B cell (primary cell): ENCODE results near the gene CAPN9. TPM values are rescaled to one million over a fixed set of nuclear protein-coding genes. Genes with fewer than 3 reads are reported as not detected.

ENCODE experiments used
- ATAC-seq: fragments of 200-7000 bp; cut with Tn5 transposase; one replicate; pipeline ENCODE4 v1.10.0; 2021; ENCODE audit warnings: low read depth, mild to moderate bottlenecking, moderate number of reproducible peaks, moderate library complexity
- CTCF ChIA-PET: fragments of 350-600 bp; sonication (Branson Sonifier 250); formaldehyde crosslinking; loops from one replicate; lab custom pipeline; 2021; ENCODE audit warnings: antibody characterized with exemption, inconsistent platforms; lab: Charles Lee
- POLR2A ChIA-PET: fragments of 350-600 bp; sonication (Branson Sonifier 250); formaldehyde crosslinking; loops from one replicate; lab custom pipeline; 2021; ENCODE audit warnings: antibody characterized with exemption; lab: Charles Lee
- DNase-seq: peaks from one replicate; pipeline ENCODE4 v3.0.0; 2013
- H2AFZ ChIP-seq: 2 replicates; pipeline ENCODE4 v1.6.1; 2012; ENCODE audit warnings: mild to moderate bottlenecking, low read depth, low read length; ENCODE audit not compliant: insufficient read depth, poor library complexity, severe bottlenecking
- H3K27ac ChIP-seq, 2 donors: 1 replicate in 1 of 2; 2 replicates in 1 of 2; pipeline ENCODE4 v1.5.1; 2012 to 2013; ENCODE audit warnings: low read length in 2 of 2, mild to moderate bottlenecking in 2 of 2, moderate library complexity in 1 of 2
- H3K27me3 ChIP-seq, 4 experiments: fragments of 200-600 bp in 1 of 4; sonication (generic) in 1 of 4; replicated peaks in 1 of 4; 1 replicate in 2 of 4; 2 replicates in 2 of 4; pipeline versions ENCODE4 v1.6.1 to v1.7.0; 2013 to 2016; ENCODE audit warnings: low read length in 3 of 4, mild to moderate bottlenecking in 2 of 4, mixed read lengths in 1 of 4, moderate library complexity in 1 of 4; ENCODE audit not compliant: insufficient read depth in 4 of 4, control insufficient read depth in 3 of 4; ENCODE audit errors: control extremely low read depth in 1 of 4
- H3K36me3 ChIP-seq, 2 experiments: replicated peaks in 1 of 2; 1 replicate in 1 of 2; 2 replicates in 1 of 2; pipeline versions ENCODE4 v1.6.1 to v1.7.1; 2013; ENCODE audit warnings: low read length in 1 of 2; ENCODE audit not compliant: insufficient read depth in 2 of 2, control insufficient read depth in 1 of 2; ENCODE audit errors: control extremely low read depth in 1 of 2, extremely low read depth in 1 of 2
- H3K4me1 ChIP-seq, 2 donors: fragments of 200-600 bp in 1 of 2; sonication (generic) in 1 of 2; 1 replicate in 1 of 2; 2 replicates in 1 of 2; pipeline versions ENCODE4 v1.5.1 to v1.6.1; 2013 to 2017; ENCODE audit warnings: low read length in 2 of 2; ENCODE audit not compliant: control insufficient read depth in 2 of 2, insufficient read depth in 2 of 2
- H3K4me2 ChIP-seq: replicated peaks from 2 replicates; pipeline ENCODE3; 2012; ENCODE audit warnings: mild to moderate bottlenecking, low read depth, low read length; ENCODE audit not compliant: poor library complexity, severe bottlenecking
- H3K4me3 ChIP-seq, 5 experiments: fragments of 200-600 bp in 1 of 5; sonication (generic) in 1 of 5; 1 replicate in 3 of 5; 2 replicates in 2 of 5; pipeline versions ENCODE4 v1.5.1 to v1.7.0; 2011 to 2016; ENCODE audit warnings: low read length in 4 of 5, mild to moderate bottlenecking in 4 of 5, low read depth in 2 of 5, control low read depth in 1 of 5, moderate library complexity in 1 of 5; ENCODE audit not compliant: insufficient read depth in 1 of 5; ENCODE audit errors: control extremely low read depth in 1 of 5, extremely low read depth in 1 of 5
- H3K79me2 ChIP-seq: fragments of 200-600 bp; sonication (generic); one replicate; pipeline ENCODE4 v1.6.0; 2016; ENCODE audit warnings: low read length; ENCODE audit not compliant: control insufficient read depth, insufficient read depth
- H3K9ac ChIP-seq: fragments of 200-600 bp; sonication (generic); 2 replicates; pipeline ENCODE4 v1.6.1; 2017; ENCODE audit warnings: mild to moderate bottlenecking, low read length, moderate library complexity
- H3K9me3 ChIP-seq, 3 donors: one replicate each; pipeline versions ENCODE4 v1.6.1 to v1.7.1; 2013; ENCODE audit warnings: low read length in 2 of 3; ENCODE audit not compliant: control insufficient read depth in 2 of 3, insufficient read depth in 1 of 3; ENCODE audit errors: control extremely low read depth in 1 of 3
- H4K20me1 ChIP-seq: 2 replicates; pipeline ENCODE4 v1.6.0; 2012; ENCODE audit warnings: mild to moderate bottlenecking, low read length; ENCODE audit not compliant: insufficient read depth, control insufficient read depth, poor library complexity, severe bottlenecking
- H3K27ac Mint-ChIP-seq: one replicate; pipeline ENCODE4 v1.8.0; 2021; ENCODE audit warnings: mixed read lengths
- H3K27me3 Mint-ChIP-seq: one replicate; pipeline ENCODE4 v1.8.0; 2021; ENCODE audit warnings: mixed read lengths
- H3K4me1 Mint-ChIP-seq: one replicate; pipeline ENCODE4 v1.8.0; 2021; ENCODE audit warnings: mixed read lengths
- H3K4me3 Mint-ChIP-seq: one replicate; pipeline ENCODE4 v1.8.0; 2021; ENCODE audit warnings: mixed read lengths
- H3K9me3 Mint-ChIP-seq: one replicate; pipeline ENCODE4 v1.8.0; 2022; ENCODE audit warnings: mixed read lengths; ENCODE audit not compliant: insufficient read depth
- CTCF ChIP-seq: fragments of 200-600 bp; IDR thresholded peaks from one replicate; pipeline ENCODE4 v1.8.0; 2022; ENCODE audit warnings: antibody characterized with exemption, mild to moderate bottlenecking
- EZH2 ChIP-seq: IDR thresholded peaks from 2 replicates; pipeline ENCODE4 v1.6.1; 2012; ENCODE audit warnings: borderline replicate concordance, low read depth, mild to moderate bottlenecking, moderate library complexity, low read length; ENCODE audit not compliant: insufficient read depth, poor library complexity, severe bottlenecking
- WGBS: methylation state at CpG from one replicate; pipeline ENCODE4 v1.1.5; 2013; ENCODE audit warnings: missing lambda C conversion rate; ENCODE audit not compliant: insufficient coverage; 5-methylcytosine and 5-hydroxymethylcytosine counted together
- intact Hi-C: fragments of 100-400 bp; cut with micrococcal nuclease; formaldehyde crosslinking; loops from one replicate; pipeline ENCODE4 v1.10.0; 2022
- polyA plus RNA-seq: library from polyadenylated mRNA; depleted of rRNA; stranded (reverse); fragments of >200 nt; gene quantifications from 2 replicates; pipeline ENCODE4 v1.2.3, GENCODE V29; 2012
- total RNA-seq, 2 donors: library from RNA; stranded (reverse); fragments of 120-200 nt in 1 of 2; gene quantifications; 1 replicate in 1 of 2; 2 replicates in 1 of 2; pipeline versions ENCODE4 v1.2.3 to v1.2.4, GENCODE V29; 2013 to 2022

The CAPN9 gene
- total and polyA plus RNA-seq, 2 donors (not counting 1 experiment from before 2014, with no cell fraction given) = not detected

GRCh38 chr1:230818901-230819300 is 71.7 kb downstream of the CAPN9 start:
- ChIA-PET POLR2A (no interaction called here), CTCF (no interaction called here)

GRCh38 chr1:230819976-230820375 is 72.8 kb downstream of the CAPN9 start:
- no peak for DNase-seq
- 84% methylated on average over 3 of the region's 4 CpGs for WGBS

More at GRCh38 chr1:230818901-230819300, 71.7 kb downstream of the CAPN9 start:
- no peaks in the 10 kb centered on the region for H4K20me1 ChIP-seq
- H3K4me2 ChIP-seq = no peak overlapping the region
- no peaks in the 10 kb centered on the region for H3K36me3 ChIP-seq
- Mint-ChIP-seq H3K4me1 (no peaks in the 10 kb centered on the region), H3K27me3 (peaks cover 52% of the 10 kb centered on the region), H3K4me3 (no peak overlapping the region), H3K27ac (no peak overlapping the region), H3K9me3 (no peaks in the 10 kb centered on the region)
- no peak for DNase-seq
- no peak overlapping the region for H3K4me3 ChIP-seq
- H2AFZ ChIP-seq = no peak overlapping the region
- H3K9ac ChIP-seq = no peak overlapping the region
- TF ChIP-seq CTCF = no peak
- TF ChIP-seq EZH2 = no peak
- intact Hi-C loops = no loop called here
- peaks cover 0 to 6% (median 1%) of the 10 kb centered on the region in 4 experiments for H3K27me3 ChIP-seq
- 93% methylated on average over 2 of the region's 6 CpGs for WGBS
- ATAC-seq = no peak
- no peaks in the 10 kb centered on the region for H3K9me3 ChIP-seq
- H3K27ac ChIP-seq = no peak overlapping the region
- H3K79me2 ChIP-seq = no peaks in the 10 kb centered on the region
- no peaks in the 10 kb centered on the region for H3K4me1 ChIP-seq

More at GRCh38 chr1:230819976-230820375, 72.8 kb downstream of the CAPN9 start:
- ChIA-PET POLR2A (no interaction called here), CTCF (no interaction called here)
- Mint-ChIP-seq H3K4me1 (no peaks in the 10 kb centered on the region), H3K4me3 (no peak overlapping the region), H3K27ac (no peak overlapping the region), H3K27me3 (peaks cover 51% of the 10 kb centered on the region), H3K9me3 (no peaks in the 10 kb centered on the region)
- Histone ChIP-seq H3K9ac (no peak overlapping the region), H3K79me2 (no peaks in the 10 kb centered on the region), H3K27me3 (peaks cover 0 to 6% (median 1%) of the 10 kb centered on the region in 4 experiments), H3K9me3 (no peaks in the 10 kb centered on the region), H4K20me1 (no peaks in the 10 kb centered on the region), H2AFZ (no peak overlapping the region), H3K27ac (no peak overlapping the region), H3K4me3 (no peak overlapping the region), H3K4me1 (no peaks in the 10 kb centered on the region), H3K4me2 (no peak overlapping the region), H3K36me3 (no peaks in the 10 kb centered on the region)
- intact Hi-C loops = no loop called here
- no peak for TF ChIP-seq EZH2
- no peak for TF ChIP-seq CTCF
- no peak for ATAC-seq
